ENCODE measurements around the gene OR2AJ1.
"Not testable (repeated sequence)": the region's sequence is repeated elsewhere in the genome, so short reads cannot be mapped to it uniquely, and the experiment has no call there.

OR2AJ1 gene

GRCh38 chr1:247924868-247925267 is at the start of gene OR2AJ1:
TSS of gene OR2AJ1 (plus strand) at chr1:247924889. CDS start at chr1:247933769, 8,880 bp downstream.
- no peak for DNase-seq

- no peak for DNase-seq
Measured at GRCh38 chr1:247883346-247883745, 41.3 kb upstream of the OR2AJ1 start.

GRCh38 chr1:247884797-247885413 is 39.8 kb upstream of the OR2AJ1 start:
- no peak for DNase-seq

- no peak for DNase-seq
Measured at GRCh38 chr1:247895163-247895637, 29.5 kb upstream of the OR2AJ1 start, which contains the start of gene OR2W3. TSS of gene OR2W3 (plus strand) at chr1:247895587. CDS start at chr1:247895587, 0 bp downstream.

GRCh38 chr1:247895976-247896375 is 28.7 kb upstream of the OR2AJ1 start:
- no peak for DNase-seq

- no peak for DNase-seq
Measured at GRCh38 chr1:247904122-247904521, 20.6 kb upstream of the OR2AJ1 start.

- no peak for DNase-seq
Measured at GRCh38 chr1:247905181-247905580, 19.5 kb upstream of the OR2AJ1 start.

GRCh38 chr1:247905910-247906503 is 18.7 kb upstream of the OR2AJ1 start:
- no peak for DNase-seq

GRCh38 chr1:247906504-247907047 is 18.1 kb upstream of the OR2AJ1 start:
- DNase-seq: no peak

GRCh38 chr1:247908766-247909165 is 15.9 kb upstream of the OR2AJ1 start:
- no peak for DNase-seq

- no peak for DNase-seq
Measured at GRCh38 chr1:247913786-247914185, 10.9 kb upstream of the OR2AJ1 start.

- no peak for DNase-seq
Measured at GRCh38 chr1:247914941-247915662, 9.6 kb upstream of the OR2AJ1 start.

- DNase-seq: no peak
Measured at GRCh38 chr1:247919952-247920351, 4.7 kb upstream of the OR2AJ1 start, which contains the start of gene OR2T8. TSS of gene OR2T8 (plus strand) at chr1:247920252. CDS start at chr1:247921018, 766 bp downstream.

GRCh38 chr1:247923941-247924340 is 748 bp upstream of the OR2AJ1 start:
- DNase-seq: no peak

- DNase-seq: no peak
Measured at GRCh38 chr1:247933989-247934388, 9.3 kb downstream of the OR2AJ1 start.

GRCh38 chr1:247935781-247936180 is 11.1 kb downstream of the OR2AJ1 start:
- DNase-seq: no peak

- no peak for DNase-seq
Measured at GRCh38 chr1:247936415-247936814, 11.7 kb downstream of the OR2AJ1 start.

GRCh38 chr1:247936965-247937734 is 12.5 kb downstream of the OR2AJ1 start:
- DNase-seq: not testable (repeated sequence)

- no peak for DNase-seq
Measured at GRCh38 chr1:247942624-247943023, 17.9 kb downstream of the OR2AJ1 start.

GRCh38 chr1:247948558-247948957 is 23.9 kb downstream of the OR2AJ1 start, which contains the start of gene OR2L8:
TSS of gene OR2L8 (plus strand) at chr1:247948858. CDS start at chr1:247948858, 0 bp downstream.
- DNase-seq: no peak

- no peak for DNase-seq
Measured at GRCh38 chr1:247953408-247953807, 28.7 kb downstream of the OR2AJ1 start.

- DNase-seq: no peak
Measured at GRCh38 chr1:247961791-247962190, 37.1 kb downstream of the OR2AJ1 start.
